Measurements from ENCODE around the gene ZFP14.
"Not testable (repeated sequence)": the region's sequence is repeated elsewhere in the genome, so short reads cannot be mapped to it uniquely, and the experiment has no call there.

Gene ZFP14

DNA sequence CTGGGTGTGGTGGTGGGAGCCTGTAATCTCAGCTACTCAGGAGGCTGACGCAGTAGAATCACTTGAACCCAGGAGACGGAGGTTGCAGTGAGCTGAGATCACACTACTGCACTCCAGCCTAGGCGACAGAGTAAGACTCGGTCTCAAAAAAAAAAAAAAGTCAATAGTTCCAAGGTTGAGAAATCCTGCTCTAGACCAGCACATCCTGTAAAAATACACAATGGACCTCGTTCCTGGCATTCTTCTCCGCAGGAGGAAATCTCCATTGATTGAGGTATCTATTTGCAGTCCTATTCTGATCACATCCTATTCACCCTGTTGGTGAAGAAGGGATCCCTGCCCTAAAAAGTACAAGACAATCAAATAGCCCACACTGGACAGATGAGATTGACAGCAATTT, 15.2 kb downstream of the ZFP14 start:
- no peak overlapping the region for H3K4me3 ChIP-seq (ENCODE audit: low read depth, low read length)
- TF ChIP-seq, protein P1, sequence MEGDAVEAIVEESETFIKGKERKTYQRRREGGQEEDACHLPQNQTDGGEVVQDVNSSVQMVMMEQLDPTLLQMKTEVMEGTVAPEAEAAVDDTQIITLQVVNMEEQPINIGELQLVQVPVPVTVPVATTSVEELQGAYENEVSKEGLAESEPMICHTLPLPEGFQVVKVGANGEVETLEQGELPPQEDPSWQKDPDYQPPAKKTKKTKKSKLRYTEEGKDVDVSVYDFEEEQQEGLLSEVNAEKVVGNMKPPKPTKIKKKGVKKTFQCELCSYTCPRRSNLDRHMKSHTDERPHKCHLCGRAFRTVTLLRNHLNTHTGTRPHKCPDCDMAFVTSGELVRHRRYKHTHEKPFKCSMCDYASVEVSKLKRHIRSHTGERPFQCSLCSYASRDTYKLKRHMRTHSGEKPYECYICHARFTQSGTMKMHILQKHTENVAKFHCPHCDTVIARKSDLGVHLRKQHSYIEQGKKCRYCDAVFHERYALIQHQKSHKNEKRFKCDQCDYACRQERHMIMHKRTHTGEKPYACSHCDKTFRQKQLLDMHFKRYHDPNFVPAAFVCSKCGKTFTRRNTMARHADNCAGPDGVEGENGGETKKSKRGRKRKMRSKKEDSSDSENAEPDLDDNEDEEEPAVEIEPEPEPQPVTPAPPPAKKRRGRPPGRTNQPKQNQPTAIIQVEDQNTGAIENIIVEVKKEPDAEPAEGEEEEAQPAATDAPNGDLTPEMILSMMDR (IDR thresholded peaks at IDR 0.05; ENCODE audit: low read depth, low read length) = no peak
- no peak for DNase-seq (ENCODE audit: low read depth)

DNA sequence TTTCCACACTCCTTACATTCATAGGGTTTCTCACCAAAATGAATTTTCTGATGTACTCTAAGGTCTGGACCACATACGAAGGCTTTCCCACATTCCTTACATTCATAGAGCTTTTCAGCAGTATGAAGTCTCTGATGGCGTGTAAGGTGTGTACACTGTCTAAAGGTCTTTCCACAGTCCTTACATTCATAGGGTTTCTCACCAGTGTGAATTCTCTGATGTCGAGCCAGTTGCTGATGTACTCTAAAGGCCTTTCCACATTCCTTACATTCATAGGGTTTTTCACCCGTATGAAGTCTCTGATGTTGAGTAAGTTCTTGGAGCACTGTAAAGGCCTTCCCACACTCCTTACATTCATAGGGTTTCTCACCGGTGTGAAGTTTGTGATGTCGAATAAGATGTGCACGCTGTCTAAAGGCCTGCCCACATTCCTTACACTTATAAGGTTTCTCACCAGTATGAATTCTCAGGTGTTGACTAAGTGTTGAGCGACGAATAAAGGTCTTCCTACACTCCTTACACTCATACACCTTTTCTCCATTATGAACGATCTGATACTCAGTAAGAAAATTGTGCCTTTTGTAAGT, 38.1 kb downstream of the ZFP14 start:
- no peak for DNase-seq (ENCODE audit: low read depth)
- TF ChIP-seq POLR2A (IDR thresholded peaks at IDR 0.05; ENCODE audit: extremely low read depth, insufficient read length) = no peak
- TF ChIP-seq, protein P2, sequence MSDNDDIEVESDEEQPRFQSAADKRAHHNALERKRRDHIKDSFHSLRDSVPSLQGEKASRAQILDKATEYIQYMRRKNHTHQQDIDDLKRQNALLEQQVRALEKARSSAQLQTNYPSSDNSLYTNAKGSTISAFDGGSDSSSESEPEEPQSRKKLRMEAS (IDR thresholded peaks at IDR 0.05; ENCODE audit: low read depth, low read length) = no peak
- no peak for TF ChIP-seq MYC (IDR thresholded peaks at IDR 0.05; ENCODE audit: low read depth, low read length)
- TF ChIP-seq, protein P1 (IDR thresholded peaks at IDR 0.05; ENCODE audit: low read depth, low read length) = no peak

DNA sequence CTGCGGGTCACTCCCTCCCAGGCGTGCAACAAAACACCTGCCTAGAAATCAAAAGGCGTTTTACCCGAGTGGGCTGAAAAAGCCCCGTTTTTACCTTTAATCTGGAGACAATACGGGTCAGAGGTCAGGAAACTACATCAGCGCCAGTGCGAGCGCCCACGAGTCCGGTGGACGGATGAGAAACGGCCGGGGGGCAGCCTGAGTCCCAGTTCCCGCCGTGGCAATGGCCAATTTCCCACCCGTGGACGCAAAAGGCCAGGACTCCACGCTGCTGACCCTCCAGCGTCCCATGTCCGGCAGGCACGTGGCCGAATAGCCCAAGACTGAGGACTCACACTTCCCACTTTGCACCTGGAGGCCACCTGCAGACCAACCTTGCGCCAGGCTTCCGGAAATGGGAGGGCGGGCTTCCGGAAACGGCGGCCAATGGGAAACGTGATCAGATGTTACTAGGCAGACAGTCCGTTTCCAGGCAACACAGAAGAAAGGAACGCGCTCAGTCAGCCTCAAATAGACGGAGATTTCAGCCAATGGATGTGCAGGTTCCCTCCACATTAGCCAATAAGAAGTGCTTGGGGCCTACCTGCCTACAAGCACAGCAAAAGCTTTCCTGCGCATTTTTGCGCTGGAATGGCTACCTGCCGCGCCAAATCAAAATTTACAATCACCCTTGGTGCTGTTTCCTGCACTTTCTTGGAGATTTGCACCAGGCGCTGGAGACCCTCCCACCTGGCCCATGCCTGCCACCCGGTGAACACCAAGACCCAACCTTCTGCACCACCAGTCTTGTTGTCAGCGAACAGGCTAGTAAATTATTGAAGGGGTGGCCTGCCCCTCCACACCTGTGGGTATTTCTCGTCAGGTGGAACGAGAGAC, 47.4 kb downstream of the ZFP14 start:
- DNase-seq (ENCODE audit: low read depth) = no peak
- no peak overlapping the region for H3K4me3 ChIP-seq (ENCODE audit: low read depth, low read length)
- TF ChIP-seq, protein P2 (IDR thresholded peaks at IDR 0.05; ENCODE audit: low read depth, low read length) = no peak
- TF ChIP-seq POLR2A (IDR thresholded peaks at IDR 0.05; ENCODE audit: extremely low read depth, insufficient read length) (no peak), MYC (IDR thresholded peaks at IDR 0.05; ENCODE audit: low read depth, low read length) (no peak)
- TF ChIP-seq, protein P1 (IDR thresholded peaks at IDR 0.05; ENCODE audit: low read depth, low read length) = no peak

More for the DNA sequence above, 38.1 kb downstream of the ZFP14 start:
- no peak overlapping the region for H3K4me3 ChIP-seq (ENCODE audit: low read depth, low read length)

DNA sequence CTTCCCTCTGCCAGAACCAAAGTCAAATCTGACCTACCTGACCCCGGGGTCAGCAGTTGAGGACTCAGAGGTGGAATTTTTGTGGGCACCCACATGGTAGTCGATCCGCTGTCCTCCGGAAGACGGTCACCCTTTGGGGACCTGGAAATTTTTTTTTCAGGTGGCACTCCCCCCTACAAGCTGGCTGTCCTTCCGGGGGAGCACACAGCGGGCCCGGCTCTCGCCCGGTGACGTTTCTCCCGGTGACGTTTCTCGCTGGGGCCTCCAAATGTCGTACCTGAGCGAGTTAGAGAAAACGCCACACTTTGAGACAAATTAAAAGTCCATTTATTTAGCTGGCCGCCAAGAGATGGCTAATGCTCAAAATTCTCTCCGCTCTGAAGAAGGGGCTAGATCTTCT, 48.8 kb downstream of the ZFP14 start:
- no peak for DNase-seq (ENCODE audit: low read depth)
- no peak overlapping the region for H3K4me3 ChIP-seq (ENCODE audit: low read depth, low read length)
- TF ChIP-seq MYC (IDR thresholded peaks at IDR 0.05; ENCODE audit: low read depth, low read length) = no peak
- no peak for TF ChIP-seq POLR2A (IDR thresholded peaks at IDR 0.05; ENCODE audit: extremely low read depth, insufficient read length)
- TF ChIP-seq, protein P1 (IDR thresholded peaks at IDR 0.05; ENCODE audit: low read depth, low read length) = no peak
- TF ChIP-seq, protein P2 (IDR thresholded peaks at IDR 0.05; ENCODE audit: low read depth, low read length) = no peak

DNA sequence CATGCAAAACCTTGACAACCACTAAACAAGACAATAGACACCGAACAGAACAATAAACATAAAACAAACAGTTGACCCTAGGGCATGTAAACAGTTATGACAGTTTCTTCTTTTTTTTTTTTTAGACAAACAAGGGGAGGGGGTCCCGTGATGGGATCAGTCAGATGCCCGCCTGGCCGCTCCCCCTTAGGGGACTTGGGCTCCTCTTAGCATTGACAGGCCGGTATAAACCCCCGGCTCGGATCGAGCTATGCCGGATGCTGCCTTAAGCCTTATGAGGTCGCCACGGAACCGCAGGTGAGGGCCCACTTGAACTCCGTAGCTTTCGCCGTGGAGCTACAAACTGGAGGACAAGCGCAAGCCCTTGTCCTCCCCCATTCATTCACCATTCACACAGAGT, 49.5 kb downstream of the ZFP14 start:
- not testable (repeated sequence) for H3K4me3 ChIP-seq (ENCODE audit: low read depth, low read length)

DNA sequence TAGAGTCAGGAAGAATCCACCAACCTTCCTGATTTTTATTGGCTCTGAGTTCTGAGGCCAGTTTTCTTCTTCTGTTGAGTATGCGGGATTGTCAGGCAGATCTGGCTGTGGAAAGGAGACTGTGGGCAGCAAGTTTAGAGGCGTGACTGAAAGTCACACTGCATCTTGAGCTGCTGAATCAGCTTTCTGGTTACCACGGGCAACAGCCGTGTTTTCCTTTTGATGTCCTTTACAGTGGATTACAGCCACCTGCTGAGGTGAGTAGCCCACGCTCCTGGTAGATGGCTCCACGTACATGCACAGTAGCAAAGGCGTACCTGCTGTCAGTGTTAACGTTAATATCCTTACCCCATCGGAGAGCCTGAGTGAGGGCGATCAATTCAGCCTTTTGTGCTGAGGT, 52.4 kb downstream of the ZFP14 start:
- H3K4me3 ChIP-seq (ENCODE audit: low read depth, low read length); DNase-seq (ENCODE audit: low read depth): not testable (repeated sequence)

More for the DNA sequence above, 49.5 kb downstream of the ZFP14 start:
- DNase-seq (ENCODE audit: low read depth) = not testable (repeated sequence)

DNA sequence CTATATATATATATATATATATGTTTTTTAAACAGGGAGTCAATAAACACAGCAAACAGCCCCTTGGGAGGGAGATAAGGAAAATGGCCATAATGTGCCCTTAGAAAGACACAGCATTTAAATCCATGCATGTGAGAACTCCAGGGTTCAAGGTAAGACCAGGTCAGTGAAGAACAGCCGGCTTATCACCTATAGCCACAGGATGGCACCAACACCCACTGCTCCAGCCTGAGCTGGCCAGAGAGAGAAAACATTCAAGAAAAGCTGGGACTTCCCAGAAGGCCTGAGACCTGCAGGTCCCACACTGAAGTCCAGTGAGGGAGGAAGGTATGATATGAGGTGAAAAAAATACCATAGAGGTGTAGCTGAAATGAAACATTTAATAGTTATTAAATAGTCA, 63.8 kb downstream of the ZFP14 start:
- DNase-seq (ENCODE audit: low read depth); H3K4me3 ChIP-seq (ENCODE audit: low read depth, low read length): not testable (repeated sequence)

DNA sequence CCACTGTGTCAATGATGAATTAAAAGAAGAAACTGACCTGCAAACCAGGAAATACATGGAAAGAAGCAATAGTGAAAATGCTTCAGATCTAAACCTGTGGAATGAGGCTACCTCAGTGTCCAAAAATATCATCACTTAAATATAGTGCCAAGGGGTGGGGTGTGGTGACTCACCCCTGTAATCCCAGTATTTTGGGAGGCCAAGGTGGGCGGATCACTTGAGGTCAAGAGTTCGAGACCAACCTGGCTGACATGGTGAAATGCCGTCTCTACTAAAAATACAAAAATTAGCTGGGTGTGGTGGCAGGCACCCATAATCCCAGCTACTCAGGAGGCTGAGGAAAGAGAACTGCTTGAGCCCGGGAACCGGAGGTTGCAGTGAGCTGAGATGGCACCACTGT, 64.9 kb downstream of the ZFP14 start:
- not testable (repeated sequence) for DNase-seq (ENCODE audit: low read depth); H3K4me3 ChIP-seq (ENCODE audit: low read depth, low read length)

DNA sequence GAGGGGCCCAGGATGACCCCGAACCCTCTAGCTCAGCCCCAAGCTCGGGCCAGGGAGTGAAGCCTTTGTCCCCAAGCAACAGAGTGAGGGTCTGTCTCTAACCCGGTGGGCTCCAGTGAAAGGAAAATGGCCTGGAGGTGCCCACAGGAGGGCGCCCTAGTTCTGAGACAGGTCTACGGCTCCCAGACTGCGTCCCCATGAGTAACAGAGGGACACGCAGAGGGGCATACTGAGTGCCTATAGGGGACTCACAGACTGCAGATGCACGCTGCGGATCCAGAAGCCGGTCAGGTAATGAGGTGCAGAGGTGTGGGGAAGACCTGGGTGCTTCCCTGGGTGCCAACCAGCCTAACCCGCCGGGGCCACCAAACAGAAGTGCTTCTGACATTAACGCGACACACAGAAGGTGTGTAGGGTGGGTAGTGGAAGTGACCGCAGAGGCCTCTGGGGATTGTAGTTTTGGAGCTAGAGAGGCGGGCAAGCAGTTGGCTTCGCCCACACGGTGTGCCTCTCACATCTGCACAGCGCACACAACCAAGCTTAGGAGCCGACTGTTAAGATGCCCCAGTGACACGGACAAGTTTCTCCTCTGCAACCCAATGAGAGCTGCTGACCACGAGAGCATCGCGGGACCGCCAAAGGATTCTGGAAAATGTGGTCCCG, 67.8 kb downstream of the ZFP14 start:
- H3K4me3 ChIP-seq (ENCODE audit: low read depth, low read length); DNase-seq (ENCODE audit: low read depth): not testable (repeated sequence)

DNA sequence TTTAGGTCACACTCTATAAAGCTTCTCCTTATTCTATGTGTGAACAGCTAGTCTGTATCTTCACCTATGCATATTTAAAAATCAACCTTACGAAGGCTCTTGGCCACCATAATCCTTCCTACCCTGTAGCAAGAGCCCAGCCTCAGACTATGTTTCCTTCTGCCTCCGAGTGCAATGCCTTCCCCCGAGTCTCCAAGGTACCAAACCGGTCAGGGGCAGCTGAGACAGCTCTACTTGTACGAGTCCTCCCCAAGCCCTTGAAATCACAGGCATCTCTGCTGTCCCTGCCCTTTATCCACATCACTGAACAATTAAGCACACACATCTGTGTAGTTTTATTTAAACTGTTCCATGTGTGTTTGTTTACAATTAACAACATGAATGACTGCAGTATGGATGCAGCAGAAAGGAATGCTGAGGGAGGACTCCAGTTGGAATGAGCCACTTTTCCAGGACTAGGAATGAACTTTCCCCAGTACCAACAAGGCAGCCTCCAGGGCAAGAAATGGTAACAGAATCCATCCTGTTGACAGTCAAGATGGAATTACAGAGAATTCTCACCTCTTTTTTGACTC, 68.5 kb downstream of the ZFP14 start:
- not testable (repeated sequence) for H3K4me3 ChIP-seq (ENCODE audit: low read depth, low read length); DNase-seq (ENCODE audit: low read depth)

DNA sequence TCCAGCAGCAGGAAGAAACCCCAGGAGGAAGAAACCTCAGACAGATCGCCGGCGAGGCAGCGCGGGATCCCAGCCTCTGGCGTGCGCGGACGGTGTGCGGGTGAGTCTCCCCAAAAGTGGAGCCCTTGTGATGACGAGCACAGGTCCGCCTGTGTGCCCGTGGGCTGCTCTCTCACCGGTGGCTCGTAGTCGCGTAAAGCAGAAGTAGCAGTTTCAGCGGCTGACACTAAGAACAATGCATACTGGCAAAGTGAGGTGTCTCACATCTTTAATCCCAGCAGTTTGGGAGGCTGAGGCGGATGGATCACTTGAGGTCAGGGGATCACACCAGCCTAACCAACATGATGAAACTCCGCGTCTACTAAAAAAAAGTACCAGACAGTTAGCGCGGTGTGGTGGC, 69.2 kb downstream of the ZFP14 start:
- H3K4me3 ChIP-seq (ENCODE audit: low read depth, low read length); DNase-seq (ENCODE audit: low read depth): not testable (repeated sequence)

Data from NB4 (cell line).